MCF 10A (cell line): ENCODE data around the gene NFX1. TPM values are rescaled to one million over a fixed set of nuclear protein-coding genes. Genes with fewer than 3 reads are reported as not detected.

Experiments used
- BruUV-seq: library from RNA; stranded (reverse); fragments of 400-500 nt; replicated peaks from 2 replicates; lab custom pipeline; 2021; lab: Mats Ljungman, UMichigan
- CTCF ChIA-PET: fragments of 300-600 bp; sonication (Branson Sonifier 250); formaldehyde crosslinking; extraction: SDS; loops from one replicate; lab custom pipeline; 2021; ENCODE audit warnings: antibody characterized with exemption, inconsistent platforms; lab: Yijun Ruan, JAX
- POLR2A ChIA-PET: fragments of 300-600, 350-650 bp; sonication (Branson Sonifier 250); formaldehyde crosslinking; extraction: SDS; loops from one replicate; lab custom pipeline; 2020; ENCODE audit warnings: antibody characterized with exemption, inconsistent platforms; lab: Yijun Ruan, JAX
- DNase-seq: peaks from one replicate; pipeline ENCODE4 v3.0.0-alpha.2; 2018; ENCODE audit not compliant: unreplicated experiment
- H3K27ac Mint-ChIP-seq: one replicate; pipeline ENCODE4 v1.8.0; 2022; ENCODE audit warnings: mild to moderate bottlenecking, low read depth, mixed read lengths; ENCODE audit not compliant: unreplicated experiment
- H3K27me3 Mint-ChIP-seq: one replicate; pipeline ENCODE4 v1.8.0; 2022; ENCODE audit warnings: mixed read lengths; ENCODE audit not compliant: insufficient read depth, unreplicated experiment
- H3K36me3 Mint-ChIP-seq: one replicate; pipeline ENCODE4 v1.8.0; 2022; ENCODE audit warnings: mild to moderate bottlenecking, moderate library complexity, mixed read lengths; ENCODE audit not compliant: insufficient read depth, unreplicated experiment
- H3K4me1 Mint-ChIP-seq: one replicate; pipeline ENCODE4 v1.8.0; 2022; ENCODE audit warnings: mixed read lengths; ENCODE audit not compliant: insufficient read depth, unreplicated experiment
- H3K4me3 Mint-ChIP-seq: one replicate; pipeline ENCODE4 v1.8.0; 2022; ENCODE audit warnings: mild to moderate bottlenecking, moderate library complexity, mixed read lengths; ENCODE audit not compliant: unreplicated experiment
- H3K9me3 Mint-ChIP-seq: one replicate; pipeline ENCODE4 v1.8.0; 2022; ENCODE audit warnings: mixed read lengths; ENCODE audit not compliant: unreplicated experiment
- CTCF ChIP-seq: fragments of 200-600 bp; IDR thresholded peaks from one replicate; pipeline ENCODE4 v1.8.0; 2022; ENCODE audit warnings: antibody characterized with exemption, mild to moderate bottlenecking; ENCODE audit not compliant: unreplicated experiment
- intact Hi-C: fragments of 100-400 bp; cut with micrococcal nuclease; formaldehyde crosslinking; loops from 2 replicates; pipeline ENCODE4 v1.14.1; 2022
- total RNA-seq: library from RNA; stranded (reverse); gene quantifications from 2 replicates; pipeline ENCODE4 v1.2.3, GENCODE V29; 2022

NFX1 gene
- total RNA-seq, 1 experiment from 2014 or later, result 78.5 TPM

- Mint-ChIP-seq H3K36me3 (peaks cover 90% of the 10 kb centered on the region), H3K27me3 (no peaks in the 10 kb centered on the region), H3K4me1 (no peaks in the 10 kb centered on the region), H3K27ac (peak overlapping the region; percentile 66), H3K9me3 (no peaks in the 10 kb centered on the region), H3K4me3 (no peak overlapping the region)
- ChIA-PET POLR2A (interaction anchor here (0.7 to 0.8 kb wide), 2 partner anchors 81 to 313 kb away, joined by 3 read pairs; no protein-coding TSS in a partner anchor), CTCF (no interaction called here)
- TF ChIP-seq CTCF, result no peak
- BruUV-seq, result no TSS peak
- no peak for DNase-seq
- intact Hi-C loops, result no loop called here
Observed at GRCh38 chr9:33366979-33367480, 76.7 kb downstream of the NFX1 start.

GRCh38 chr9:33372900-33373299 lies 82.6 kb downstream of the NFX1 start:
- H3K4me3 Mint-ChIP-seq, result no peak overlapping the region
- ChIA-PET POLR2A (interaction anchor here (0.5 to 0.8 kb wide), 3 partner anchors 21 to 230 kb away, joined by 3 read pairs; no protein-coding TSS in a partner anchor), CTCF (interaction anchor here (0.6 to 4.2 kb wide), 15 partner anchors 8 to 444 kb away, joined by 3 to 63 read pairs (median 9); partner anchors contain the start of gene ANKRD18B)
- H3K27ac Mint-ChIP-seq, result no peak overlapping the region
- peaks cover 56% of the 10 kb centered on the region for H3K36me3 Mint-ChIP-seq
- peaks cover 10% of the 10 kb centered on the region for H3K4me1 Mint-ChIP-seq
- no TSS peak for BruUV-seq
- TF ChIP-seq CTCF, result no peak
- no peak for DNase-seq
- H3K9me3 Mint-ChIP-seq, result no peaks in the 10 kb centered on the region
- intact Hi-C loops, result no loop called here
- H3K27me3 Mint-ChIP-seq, result no peaks in the 10 kb centered on the region

GRCh38 chr9:33374190-33374589 lies 83.9 kb downstream of the NFX1 start:
- ChIA-PET POLR2A (interaction anchor here (0.7 to 1.9 kb wide), 7 partner anchors 9 to 250 kb away, joined by 3 to 11 read pairs (median 4); partner anchors contain the start of gene NFX1), CTCF (interaction anchor here (0.5 to 4.2 kb wide), 45 partner anchors 9 to 425 kb away, joined by 3 to 63 read pairs (median 6); partner anchors contain the start of genes AQP3 and NOL6)
- Mint-ChIP-seq H3K36me3 (peaks cover 43% of the 10 kb centered on the region), H3K9me3 (no peaks in the 10 kb centered on the region), H3K27ac (no peak overlapping the region), H3K4me3 (no peak overlapping the region), H3K27me3 (no peaks in the 10 kb centered on the region), H3K4me1 (peaks cover 10% of the 10 kb centered on the region)
- intact Hi-C loops, result no loop called here
- no peak for TF ChIP-seq CTCF
- BruUV-seq, result no TSS peak
- no peak for DNase-seq

GRCh38 chr9:33374634-33375237 lies 84.4 kb downstream of the NFX1 start:
- Mint-ChIP-seq H3K36me3 (peaks cover 38% of the 10 kb centered on the region), H3K4me3 (no peak overlapping the region), H3K27ac (no peak overlapping the region), H3K4me1 (peaks cover 10% of the 10 kb centered on the region), H3K9me3 (no peaks in the 10 kb centered on the region), H3K27me3 (no peaks in the 10 kb centered on the region)
- intact Hi-C loops, result no loop called here
- ChIA-PET POLR2A (interaction anchor here (0.9 to 1.9 kb wide), 9 partner anchors 19 to 249 kb away, joined by 3 to 11 read pairs (median 3); partner anchors contain the start of gene NFX1), CTCF (interaction anchor here (0.5 to 4.2 kb wide), 58 partner anchors 10 to 1253 kb away, joined by 3 to 63 read pairs (median 4); partner anchors contain the start of genes AQP3 and NOL6)
- DNase-seq, result peak; percentile 79
- TF ChIP-seq CTCF, result peak; percentile 83
- no TSS peak for BruUV-seq
